Measurements from ENCODE around the gene KCNQ5. TPM values are rescaled to one million over a fixed set of nuclear protein-coding genes. Genes with fewer than 3 reads are reported as not detected.

The KCNQ5 gene
- total RNA-seq, 1 experiment from 2014 or later = 9.4 TPM

- Histone ChIP-seq H3K27me3 (ENCODE audit: control insufficient read depth, insufficient read depth, low read length) (no peaks in the 10 kb centered on the region), H3K9me3 (ENCODE audit: control insufficient read depth, insufficient read depth, low read depth, low read length) (no peaks in the 10 kb centered on the region), H3K4me1 (ENCODE audit: control insufficient read depth, insufficient read depth, low read length) (no peaks in the 10 kb centered on the region), H3K36me3 (ENCODE audit: control insufficient read depth, insufficient read depth, low read length) (no peaks in the 10 kb centered on the region), H3K4me3 (ENCODE audit: low read depth in 2 of 2, low read length in 2 of 2) (no peak overlapping the region), H3K27ac (ENCODE audit: low read length) (no peak overlapping the region)
- no peak for DNase-seq (ENCODE audit: low read depth, low spot score)
- POLR2A ChIA-PET = no interaction called here
- BruUV-seq (replicated peaks) = no TSS peak
- no peak for TF ChIP-seq POLR2AphosphoS5 (IDR thresholded peaks at IDR 0.05; ENCODE audit: low read depth, low read length)
- no peak for TF ChIP-seq SIN3A (IDR thresholded peaks at IDR 0.05; ENCODE audit: borderline replicate concordance, insufficient read depth, low read depth, low read length)
- no peak for TF ChIP-seq TCF7L2 (IDR thresholded peaks at IDR 0.05; ENCODE audit: low read depth, low read length)
- no peak for TF ChIP-seq REST (IDR thresholded peaks at IDR 0.05; ENCODE audit: insufficient read depth in 1 of 2, low read depth in 2 of 2, low read length in 1 of 2)
- TF ChIP-seq CTCF (IDR thresholded peaks at IDR 0.05) = no peak
- intact Hi-C loops (cut with micrococcal nuclease; ENCODE audit: unreplicated experiment) = no loop called here
- in situ Hi-C loops (cut with HindIII; ENCODE audit: low pct_unique_long_range_greater_than_20kb, low sequenced_read_pairs) = no loop called here
- ATAC-seq = no peak
- CTCF ChIA-PET = no interaction called here
These were observed 69.4 kb downstream of the KCNQ5 start for GRCh38 chr6:72691249-72691648.

DNA sequence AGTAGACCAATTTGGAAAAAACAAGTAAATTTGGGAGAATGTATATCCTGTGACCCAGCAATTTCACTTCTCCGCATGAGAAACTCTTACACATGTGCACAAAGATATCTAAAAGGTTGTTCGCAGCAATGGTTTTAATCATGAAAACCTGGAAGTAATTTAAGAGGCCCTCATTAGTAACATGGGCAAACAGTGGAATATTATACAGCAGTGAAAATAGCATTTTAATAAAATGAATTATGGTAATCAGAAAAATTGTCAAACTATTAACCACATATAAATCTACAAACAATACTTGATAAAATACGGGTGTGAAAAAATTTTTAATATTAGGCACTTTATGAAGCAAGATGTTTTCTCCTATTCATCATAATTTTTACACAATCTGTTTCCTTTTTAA is 74.2 kb downstream of the KCNQ5 start:
- no peaks in the 10 kb centered on the region for H3K27me3 ChIP-seq (ENCODE audit: control insufficient read depth, insufficient read depth, low read length)
- no peaks in the 10 kb centered on the region for H3K4me1 ChIP-seq (ENCODE audit: control insufficient read depth, insufficient read depth, low read length)
- DNase-seq (ENCODE audit: low read depth, low spot score) (no peak), ATAC-seq (no peak)
- no TSS peak for BruUV-seq (replicated peaks)
- intact Hi-C loops (cut with micrococcal nuclease; ENCODE audit: unreplicated experiment) = no loop called here
- no peaks in the 10 kb centered on the region for H3K36me3 ChIP-seq (ENCODE audit: control insufficient read depth, insufficient read depth, low read length)
- POLR2A ChIA-PET = no interaction called here
- TF ChIP-seq POLR2AphosphoS5 (IDR thresholded peaks at IDR 0.05; ENCODE audit: low read depth, low read length) (no peak), CTCF (IDR thresholded peaks at IDR 0.05) (no peak)
- CTCF ChIA-PET = no interaction called here
- in situ Hi-C loops (cut with HindIII; ENCODE audit: low pct_unique_long_range_greater_than_20kb, low sequenced_read_pairs) = no loop called here
- no peak overlapping the region for H3K4me3 ChIP-seq (ENCODE audit: low read depth in 2 of 2, low read length in 2 of 2)
- no peaks in the 10 kb centered on the region for H3K9me3 ChIP-seq (ENCODE audit: control insufficient read depth, insufficient read depth, low read depth, low read length)
- no peak overlapping the region for H3K27ac ChIP-seq (ENCODE audit: low read length)

GRCh38 chr6:72699159-72699558 is 77.3 kb downstream of the KCNQ5 start:
- no peak for DNase-seq (ENCODE audit: low read depth, low spot score)
- no peak overlapping the region for H3K27ac ChIP-seq (ENCODE audit: low read length)
- in situ Hi-C loops (cut with HindIII; ENCODE audit: low pct_unique_long_range_greater_than_20kb, low sequenced_read_pairs) = no loop called here

More at GRCh38 chr6:72699159-72699558, 77.3 kb downstream of the KCNQ5 start:
- TF ChIP-seq TCF7L2 (IDR thresholded peaks at IDR 0.05; ENCODE audit: low read depth, low read length) (no peak), SIN3A (IDR thresholded peaks at IDR 0.05; ENCODE audit: borderline replicate concordance, insufficient read depth, low read depth, low read length) (no peak), REST (IDR thresholded peaks at IDR 0.05; ENCODE audit: insufficient read depth in 1 of 2, low read depth in 2 of 2, low read length in 1 of 2) (no peak), POLR2AphosphoS5 (IDR thresholded peaks at IDR 0.05; ENCODE audit: low read depth, low read length) (no peak), CTCF (IDR thresholded peaks at IDR 0.05) (no peak)
- H3K4me1 ChIP-seq (ENCODE audit: control insufficient read depth, insufficient read depth, low read length) = no peaks in the 10 kb centered on the region
- no peaks in the 10 kb centered on the region for H3K36me3 ChIP-seq (ENCODE audit: control insufficient read depth, insufficient read depth, low read length)
- POLR2A ChIA-PET = no interaction called here
- CTCF ChIA-PET = interaction anchor here (0.6 kb wide), 1 partner anchor 646 kb away, joined by 7 read pairs; no protein-coding TSS in a partner anchor
- BruUV-seq (replicated peaks) = no TSS peak
- H3K9me3 ChIP-seq (ENCODE audit: control insufficient read depth, insufficient read depth, low read depth, low read length) = no peaks in the 10 kb centered on the region
- intact Hi-C loops (cut with micrococcal nuclease; ENCODE audit: unreplicated experiment) = no loop called here
- no peaks in the 10 kb centered on the region for H3K27me3 ChIP-seq (ENCODE audit: control insufficient read depth, insufficient read depth, low read length)
- no peak for ATAC-seq
- H3K4me3 ChIP-seq (ENCODE audit: low read depth in 2 of 2, low read length in 2 of 2) = no peak overlapping the region

Measured in Panc1 (cell line).